CD4-positive, alpha-beta T cell treated with Interleukin-6 at 100 ng/mL for 8 hours (primary cell): ENCODE measurements around the gene OGN.
"Not testable (repeated sequence)": the region's sequence is repeated elsewhere in the genome, so short reads cannot be mapped to it uniquely, and the experiment has no call there.

Source experiments
- DNase-seq: peaks from one replicate; pipeline ENCODE4 v3.0.0-alpha.2; 2020; ENCODE audit warnings: mixed read lengths, low spot score

Gene OGN, protein sequence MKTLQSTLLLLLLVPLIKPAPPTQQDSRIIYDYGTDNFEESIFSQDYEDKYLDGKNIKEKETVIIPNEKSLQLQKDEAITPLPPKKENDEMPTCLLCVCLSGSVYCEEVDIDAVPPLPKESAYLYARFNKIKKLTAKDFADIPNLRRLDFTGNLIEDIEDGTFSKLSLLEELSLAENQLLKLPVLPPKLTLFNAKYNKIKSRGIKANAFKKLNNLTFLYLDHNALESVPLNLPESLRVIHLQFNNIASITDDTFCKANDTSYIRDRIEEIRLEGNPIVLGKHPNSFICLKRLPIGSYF

DNA sequence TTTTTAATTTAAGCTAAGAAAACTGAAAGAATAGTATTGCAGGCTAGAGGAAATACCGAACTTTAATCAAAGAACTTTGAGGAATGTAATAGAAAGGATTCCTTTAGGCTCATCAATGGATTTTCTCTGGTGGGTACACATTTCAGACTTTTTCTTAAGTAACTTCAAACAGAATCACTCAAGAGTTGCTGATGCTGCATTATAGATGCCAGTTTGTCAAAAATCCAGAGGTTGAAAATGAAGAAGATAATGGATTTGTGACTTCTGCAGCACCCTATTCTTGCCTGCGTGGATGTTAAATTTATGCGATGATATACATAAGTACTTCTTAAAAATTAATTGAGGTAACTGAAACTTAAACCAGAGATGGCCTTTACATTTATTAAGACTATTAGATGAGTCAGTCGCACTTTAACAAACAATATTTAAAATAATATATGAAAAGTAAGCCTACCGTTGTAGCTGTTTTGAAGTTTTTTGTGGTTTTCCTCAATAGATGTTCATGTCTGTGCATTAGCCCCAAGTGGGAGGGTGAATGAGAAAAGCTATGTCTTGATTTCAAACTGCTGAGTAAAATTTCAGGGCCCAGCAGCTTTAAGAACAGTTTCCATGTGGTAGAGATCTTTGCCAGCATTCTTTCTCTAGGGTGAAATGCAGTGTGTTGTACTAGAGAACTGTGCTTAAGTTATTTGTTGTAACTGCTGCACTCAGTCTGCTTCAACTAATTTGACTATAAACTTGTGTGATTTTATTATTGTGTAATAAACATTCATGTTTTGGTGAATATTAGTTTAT is at the start of gene OGN:
TSS of gene OGN (minus strand) at position 537 of the 795 bp plus-strand sequence. CDS start 1,171 bp downstream, outside the sequence.
- DNase-seq: no peak

DNA sequence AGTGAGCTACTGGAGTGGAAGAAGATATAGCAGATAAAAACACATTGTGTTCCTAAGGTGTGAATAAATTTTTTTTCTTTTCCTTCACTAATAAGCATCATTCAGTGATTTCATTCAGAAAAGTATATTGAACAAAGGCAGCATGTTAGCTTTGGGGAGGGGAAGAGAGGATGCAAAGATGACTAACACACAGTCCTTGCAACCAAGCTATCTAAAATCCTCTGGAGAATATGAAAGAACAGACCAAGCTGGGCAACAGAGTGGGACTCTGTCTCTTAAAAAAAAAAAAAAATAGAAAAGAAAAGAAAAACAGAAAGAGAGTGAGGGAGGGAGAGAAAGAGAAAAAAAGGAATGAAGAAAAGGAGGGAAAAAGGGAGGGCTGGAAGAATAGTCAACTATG is 42.2 kb upstream of the OGN start:
- DNase-seq: no peak

DNA sequence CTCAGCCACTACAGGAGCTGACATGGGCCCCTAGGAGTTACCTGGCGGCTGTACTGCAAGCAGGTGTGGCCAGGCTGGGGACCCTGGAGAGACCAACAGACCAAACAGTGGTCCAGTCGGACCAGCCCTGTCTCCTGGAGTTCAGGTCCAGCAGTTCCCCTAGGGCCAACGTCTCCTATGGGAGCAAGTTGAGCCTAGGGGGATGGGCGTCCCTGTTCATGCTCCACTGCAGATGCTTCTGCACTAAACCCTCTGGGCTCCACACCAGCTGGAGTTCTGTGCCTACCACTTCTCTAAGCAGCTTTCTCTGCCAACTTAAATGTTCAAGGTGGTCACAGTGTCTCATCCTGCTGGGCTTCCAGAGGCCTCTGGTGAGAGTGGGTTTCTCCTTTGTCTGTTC is 40.5 kb upstream of the OGN start:
- no peak for DNase-seq

DNA sequence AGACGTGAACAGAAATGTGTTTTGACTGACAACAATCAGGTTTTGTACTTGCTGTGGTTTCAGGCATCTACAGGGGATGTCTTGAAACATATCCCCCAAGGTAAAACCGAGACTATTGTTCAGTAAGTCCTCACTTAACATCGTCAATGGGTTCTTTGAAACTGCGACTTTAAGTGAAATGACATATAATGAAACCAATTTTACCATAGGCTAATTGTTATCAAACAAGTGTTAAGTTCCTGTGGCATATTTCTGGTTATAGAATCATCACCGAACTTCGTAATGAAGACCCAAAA is 36.3 kb upstream of the OGN start:
- DNase-seq: no peak

DNA sequence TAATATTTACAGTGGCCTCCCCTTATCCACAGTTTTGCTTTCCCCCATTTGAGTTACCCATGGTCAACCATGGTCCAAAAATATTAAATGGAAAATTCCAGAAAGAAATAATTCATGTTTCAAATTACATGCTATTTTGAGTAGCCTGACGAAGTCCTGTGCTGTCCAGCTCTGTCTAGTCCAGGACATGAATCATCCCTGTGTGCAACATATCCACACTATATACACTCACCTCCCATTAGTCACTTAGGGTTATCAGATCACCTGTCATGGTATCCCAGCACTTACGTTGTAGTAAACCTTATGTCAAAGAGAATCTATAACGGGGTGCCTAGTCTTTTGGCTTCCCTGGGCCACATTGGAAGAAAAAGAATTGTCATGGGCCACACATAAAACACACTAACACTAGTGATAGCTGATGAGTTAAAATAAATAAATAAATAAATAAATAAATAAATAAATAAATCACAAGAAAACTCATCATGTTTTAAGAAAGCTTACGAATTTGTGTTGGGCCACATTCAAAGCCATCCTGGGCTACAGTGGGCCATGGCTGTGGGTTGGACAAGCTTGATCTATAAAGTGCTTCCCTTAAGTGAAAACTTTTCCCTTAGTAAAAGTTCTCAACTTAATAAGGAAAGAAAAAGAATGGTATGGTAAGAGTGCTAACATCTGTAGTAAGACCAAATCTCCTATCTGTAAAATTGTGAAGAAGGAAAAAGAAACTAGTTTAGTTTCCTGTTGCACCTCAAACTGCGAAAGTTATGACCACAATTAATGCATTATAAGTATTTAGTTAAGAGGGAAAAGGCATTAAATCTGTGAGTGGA is 35.8 kb upstream of the OGN start:
- DNase-seq: no peak

DNA sequence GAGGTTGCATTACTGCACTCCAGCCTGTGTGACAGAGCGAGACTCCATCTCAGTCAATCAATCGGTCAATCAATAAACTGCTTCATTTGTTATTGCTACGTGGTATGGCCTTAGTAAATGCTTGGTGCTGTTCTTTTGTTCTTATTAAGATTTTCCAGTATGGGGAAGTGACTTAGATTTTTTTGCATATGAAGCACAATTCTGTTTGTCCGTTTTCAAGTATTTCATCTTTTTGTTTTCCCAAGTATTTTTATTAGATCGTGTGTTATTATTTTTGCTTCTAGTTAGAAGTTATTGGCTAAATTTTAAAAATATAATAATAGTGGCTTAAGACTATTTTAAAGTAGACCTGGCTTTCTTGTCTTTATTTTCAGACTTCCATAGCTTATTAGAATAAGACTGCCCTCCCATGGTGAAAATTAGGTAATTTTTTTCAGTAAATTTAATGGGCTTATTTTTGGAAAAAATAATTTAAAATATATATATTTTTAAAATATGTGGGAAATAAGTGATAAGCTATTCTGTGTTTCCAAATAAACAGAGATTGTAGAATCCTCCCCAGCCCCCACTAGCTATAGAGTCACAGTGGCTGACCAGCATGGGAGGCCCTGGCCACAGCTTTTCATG is 34.6 kb upstream of the OGN start:
- DNase-seq: no peak

DNA sequence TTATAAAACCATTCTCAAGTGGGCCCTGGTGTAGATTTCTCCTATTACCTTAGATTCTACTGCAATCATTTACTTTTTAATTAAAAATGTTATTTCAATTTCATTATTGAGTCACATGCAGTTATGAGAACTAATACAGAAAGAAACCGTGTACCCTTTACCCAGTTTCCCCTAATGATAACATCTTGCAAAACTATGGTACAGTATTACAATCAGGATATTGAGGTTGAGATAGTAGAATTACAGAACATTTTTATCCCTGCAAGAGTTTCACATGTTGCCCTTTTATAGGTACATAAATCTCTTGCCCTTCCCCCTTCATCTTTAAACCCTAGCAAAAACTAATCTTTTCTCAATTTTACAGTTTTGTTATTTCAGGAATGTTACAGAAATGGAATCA is 30.9 kb upstream of the OGN start:
- DNase-seq: no peak

DNA sequence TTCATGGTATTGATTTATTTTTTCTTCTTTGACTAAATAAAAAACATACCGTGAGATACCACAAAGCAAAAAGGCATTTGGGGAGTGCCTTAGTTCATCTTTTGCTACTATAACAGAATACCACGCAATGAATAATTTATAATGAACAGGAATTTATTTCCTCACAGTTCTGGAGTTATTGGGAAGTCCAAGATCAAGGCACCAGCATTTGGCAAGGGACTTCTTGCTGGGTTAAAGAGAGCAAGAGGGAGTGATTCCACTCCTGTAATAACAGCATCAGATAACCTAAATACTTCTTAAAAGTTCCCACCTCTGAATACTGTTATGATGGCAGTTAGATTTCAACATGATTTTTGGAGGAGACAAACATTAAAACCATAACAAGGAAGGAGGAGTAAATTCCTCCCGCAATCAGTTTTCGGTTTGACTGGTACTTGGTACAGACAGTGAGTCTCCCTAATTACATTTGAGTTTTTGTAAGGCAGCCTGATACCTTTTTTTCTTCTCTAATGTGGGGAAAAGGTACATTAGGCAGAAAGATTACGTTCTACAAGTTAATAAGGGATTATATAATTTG is 28.7 kb upstream of the OGN start:
- no peak for DNase-seq

DNA sequence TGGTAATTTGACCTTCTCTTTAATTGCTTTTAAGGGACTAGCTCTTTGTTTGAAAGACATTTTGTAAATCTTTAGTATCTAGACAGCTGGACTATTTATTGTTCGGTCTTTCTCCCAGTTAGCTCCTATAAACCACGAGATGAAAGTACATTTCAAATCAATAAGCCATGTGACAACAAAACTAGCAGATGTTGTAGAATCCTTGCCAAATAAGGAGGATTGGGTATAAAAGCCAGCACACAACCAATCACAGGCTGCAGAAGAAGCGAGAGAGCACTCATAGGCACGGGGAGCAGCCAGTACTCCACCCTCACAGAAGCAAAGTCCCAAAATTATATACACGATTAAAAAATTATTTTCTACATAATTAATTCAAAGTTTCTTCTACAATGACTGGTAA is 28.0 kb upstream of the OGN start:
- DNase-seq: no peak

DNA sequence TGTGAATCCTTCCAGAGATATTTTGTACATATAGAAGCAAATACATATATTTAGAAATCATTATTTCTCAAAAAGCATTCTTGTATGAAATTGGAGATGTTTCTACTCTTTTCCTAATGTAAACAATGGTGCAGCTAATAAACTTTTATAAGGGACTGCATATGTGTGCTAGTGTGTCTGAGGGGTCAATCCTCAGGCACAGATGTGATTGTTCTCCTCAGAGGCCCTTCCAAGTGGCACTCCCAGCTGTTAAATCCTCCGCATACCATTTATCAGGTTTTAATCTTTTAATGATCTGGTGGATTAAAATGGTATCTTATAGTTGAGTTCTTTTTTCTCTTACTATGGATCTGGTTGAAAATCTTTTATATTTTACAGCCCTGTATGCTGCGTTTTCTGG is 25.5 kb upstream of the OGN start:
- no peak for DNase-seq

DNA sequence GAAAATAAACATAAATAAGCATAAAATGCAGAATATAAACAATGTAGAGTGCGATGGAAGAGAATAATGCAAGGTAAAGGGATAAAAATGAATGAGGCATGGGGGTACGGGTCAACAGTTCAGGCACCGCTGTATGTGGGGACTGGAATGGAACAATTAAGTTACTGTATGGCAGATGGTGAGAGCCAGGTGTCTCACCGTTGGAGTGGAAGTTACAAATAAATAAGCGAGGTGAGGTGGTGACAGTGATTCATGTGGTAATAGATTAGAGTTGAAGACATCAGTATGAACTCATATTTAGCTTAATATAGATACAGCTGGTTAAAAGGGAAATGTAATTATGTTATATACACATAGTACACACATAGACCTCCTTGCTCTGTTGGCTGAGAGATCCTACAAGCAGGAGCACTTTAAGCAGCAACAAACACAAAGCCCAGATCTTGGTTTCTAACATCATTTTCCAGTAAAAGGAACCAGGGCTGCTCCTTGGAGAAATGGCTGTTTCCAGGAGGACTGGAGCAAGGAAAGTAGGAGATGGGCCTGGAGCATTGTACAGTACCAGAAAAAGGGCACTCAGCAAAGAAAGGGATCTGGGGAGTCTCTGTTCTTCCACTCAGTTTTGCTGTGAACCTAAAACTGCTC is 22.2 kb upstream of the OGN start:
- DNase-seq: no peak

DNA sequence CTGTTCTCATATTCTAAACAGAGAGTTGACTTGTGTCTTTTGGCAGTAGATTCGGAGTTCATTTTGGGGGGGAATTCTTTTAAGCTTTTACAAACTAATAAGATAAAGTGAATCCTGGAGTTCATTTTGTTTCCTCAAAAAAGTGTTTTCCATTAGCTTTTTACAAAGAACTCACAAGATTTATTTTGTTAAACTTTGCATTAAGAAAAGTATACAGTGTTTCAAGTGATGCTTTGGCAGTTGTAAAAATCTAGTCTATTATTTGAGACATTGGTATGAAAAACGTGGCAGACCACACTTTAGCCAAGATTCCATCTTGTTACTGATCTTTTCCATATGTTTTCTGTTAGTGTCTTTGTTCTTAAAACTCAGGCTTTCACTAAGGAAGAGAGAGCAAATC is 21.1 kb upstream of the OGN start:
- no peak for DNase-seq

DNA sequence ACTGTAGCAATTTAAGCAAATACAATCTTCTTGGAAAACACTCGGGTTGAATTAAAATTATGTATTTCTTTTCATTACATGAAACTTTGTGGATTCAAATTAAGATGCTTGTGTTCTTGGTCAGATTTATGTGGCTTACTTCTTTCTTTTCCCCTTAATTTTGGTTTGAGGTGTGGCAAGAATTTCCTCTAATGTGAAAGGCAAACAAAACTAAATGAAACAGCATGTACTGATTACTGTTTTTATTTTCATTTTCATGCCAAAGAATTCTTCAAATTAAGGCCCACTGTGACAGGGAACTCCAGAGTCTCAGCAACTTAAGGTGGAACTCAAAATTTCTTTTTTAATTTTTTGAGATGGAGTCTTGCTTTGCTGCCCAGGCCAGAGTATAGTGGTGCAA is 20.0 kb upstream of the OGN start, which contains the start of gene OMD:
TSS of gene OMD (minus strand) at position 132 of the 400 bp plus-strand sequence. CDS start 6,913 bp downstream, outside the sequence.
- no peak for DNase-seq

DNA sequence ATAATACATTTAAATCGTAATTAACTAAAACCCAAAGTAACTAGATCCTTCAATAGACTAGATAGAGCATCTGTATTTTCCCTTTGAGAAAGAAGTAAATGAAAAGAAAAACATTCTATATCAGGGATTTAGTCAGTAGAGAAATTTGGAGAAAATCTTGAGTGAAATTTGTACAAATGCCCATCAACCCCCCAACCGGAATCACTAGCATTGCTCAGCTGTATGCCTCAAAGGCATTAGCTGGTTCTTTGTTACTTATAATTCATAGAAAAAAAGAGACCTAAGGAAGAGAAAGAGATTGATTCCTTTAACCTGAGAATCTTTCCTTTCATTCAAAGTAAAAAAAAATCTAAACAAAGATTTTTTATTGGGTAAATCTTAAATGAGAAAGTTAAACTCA is 19.2 kb upstream of the OGN start:
- no peak for DNase-seq

DNA sequence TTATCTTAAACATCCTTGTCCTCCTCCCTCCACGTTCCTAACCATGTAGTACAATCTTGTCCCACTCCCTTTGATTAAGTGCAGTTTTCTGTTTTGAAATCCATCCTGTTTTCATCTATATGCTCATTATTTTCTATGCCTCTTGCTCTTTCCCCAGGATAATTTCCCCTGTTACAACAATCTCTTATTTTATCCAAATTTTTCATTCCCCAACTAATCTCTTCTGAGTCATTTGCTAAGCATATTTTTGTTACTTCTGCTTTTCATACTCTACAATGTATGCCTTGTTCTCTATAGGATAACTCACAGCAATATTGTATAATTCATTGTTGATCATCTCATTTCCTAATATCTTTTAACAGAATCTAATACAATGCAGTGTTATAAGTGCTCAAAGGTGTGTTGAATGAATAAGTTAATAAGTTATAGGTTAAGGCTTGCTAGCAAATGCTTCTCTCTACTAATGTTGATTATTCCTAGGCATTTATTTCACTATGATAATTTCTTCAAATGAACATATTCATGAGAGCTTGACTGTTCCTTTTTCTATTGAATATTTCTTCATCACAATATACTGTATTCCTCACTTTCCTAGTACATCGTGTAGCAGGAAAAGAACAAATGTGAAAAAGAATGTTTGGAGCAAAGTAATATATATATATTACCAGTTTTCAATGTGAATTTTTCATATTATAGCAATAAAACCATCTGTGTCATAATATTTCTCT is 18.4 kb upstream of the OGN start:
- no peak for DNase-seq

DNA sequence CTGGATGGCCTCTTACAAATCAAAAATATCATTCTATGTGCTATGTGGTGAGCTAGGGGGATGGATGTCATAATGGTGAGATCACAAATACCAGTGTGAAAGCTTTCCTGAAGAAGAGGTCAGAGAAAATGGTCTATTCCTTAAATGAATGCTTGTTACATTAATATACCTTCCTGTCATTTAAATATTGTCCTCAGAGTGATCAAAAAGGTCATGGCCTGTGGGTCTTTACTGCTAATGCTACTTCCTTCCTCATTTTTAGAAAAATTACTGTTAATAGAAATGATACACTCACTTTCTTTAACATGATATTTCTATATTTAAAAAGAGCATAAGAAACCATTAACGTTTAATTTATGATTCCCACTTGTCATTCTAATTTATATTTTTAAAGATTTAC is 10.2 kb upstream of the OGN start:
- DNase-seq: no peak

DNA sequence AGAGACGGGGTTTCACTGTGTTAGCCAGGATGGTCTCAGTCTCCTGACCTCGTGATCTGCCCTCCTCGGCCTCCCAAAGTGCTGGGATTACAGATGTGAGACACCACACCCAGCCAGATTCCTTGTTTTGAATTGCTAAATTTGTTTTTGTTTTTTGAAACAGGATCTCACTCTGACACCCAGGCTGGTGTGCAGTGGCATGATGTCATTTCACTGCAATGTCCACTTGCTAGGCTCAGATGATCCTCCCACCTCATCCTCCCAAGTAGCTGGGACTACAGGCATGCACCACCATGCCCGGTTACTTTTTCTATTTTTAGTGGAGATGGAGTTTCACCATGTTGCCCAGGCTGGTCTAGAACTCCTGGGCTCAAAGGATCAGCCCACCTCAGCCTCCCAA is 6.8 kb upstream of the OGN start:
- DNase-seq: not testable (repeated sequence)

DNA sequence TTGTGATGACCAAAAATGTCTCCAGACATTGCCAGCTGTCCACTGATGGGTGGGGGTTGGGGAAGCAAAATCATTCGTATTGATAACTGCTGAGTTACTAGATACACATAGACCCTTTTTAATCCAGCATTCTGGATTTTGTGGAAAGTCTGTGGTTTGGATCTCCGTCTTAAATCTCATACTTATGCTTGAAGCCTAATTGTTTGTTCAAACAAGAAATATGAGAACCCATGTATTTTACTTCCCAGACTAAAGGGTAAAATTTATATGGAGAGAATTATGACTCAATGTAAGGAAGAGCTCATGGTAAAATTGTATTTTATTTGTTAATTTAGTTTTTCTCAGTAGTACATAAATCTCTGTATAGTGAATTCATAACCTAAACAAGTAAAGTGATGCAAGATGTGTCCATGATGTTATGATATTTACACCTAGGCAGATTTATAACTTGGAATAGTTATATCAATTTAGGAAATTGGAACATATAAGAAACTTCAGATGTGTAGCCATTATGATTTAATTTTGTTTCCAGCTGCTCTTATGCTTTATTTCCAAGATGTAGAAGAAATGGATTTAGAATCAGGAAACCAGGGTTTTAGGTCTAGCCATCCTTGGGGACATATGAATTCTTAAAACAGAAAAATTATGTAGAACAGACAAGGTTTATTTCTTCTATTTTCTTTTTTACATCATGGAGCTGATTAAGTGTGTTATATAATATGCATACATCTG is 4.5 kb upstream of the OGN start:
- DNase-seq: no peak

DNA sequence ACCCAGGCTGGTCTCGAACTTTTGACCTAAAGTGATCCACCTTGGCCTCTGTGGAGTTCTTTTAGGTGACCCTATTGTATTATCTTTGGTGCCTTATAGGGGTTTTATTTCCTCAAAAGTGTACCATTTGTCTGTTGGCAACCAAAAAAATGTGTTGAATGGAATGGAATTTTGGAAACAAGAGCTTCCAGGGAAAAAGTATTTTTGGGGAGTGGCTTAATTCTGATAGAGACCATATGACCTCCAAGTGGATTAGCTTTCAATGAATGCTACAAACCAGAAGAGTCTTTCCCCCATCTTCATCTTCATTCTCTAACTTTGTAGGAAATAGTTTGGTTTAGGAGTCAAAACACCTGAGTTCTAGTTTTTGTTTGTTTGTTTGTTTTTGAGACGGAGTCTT is 3.4 kb upstream of the OGN start:
- DNase-seq: no peak

DNA sequence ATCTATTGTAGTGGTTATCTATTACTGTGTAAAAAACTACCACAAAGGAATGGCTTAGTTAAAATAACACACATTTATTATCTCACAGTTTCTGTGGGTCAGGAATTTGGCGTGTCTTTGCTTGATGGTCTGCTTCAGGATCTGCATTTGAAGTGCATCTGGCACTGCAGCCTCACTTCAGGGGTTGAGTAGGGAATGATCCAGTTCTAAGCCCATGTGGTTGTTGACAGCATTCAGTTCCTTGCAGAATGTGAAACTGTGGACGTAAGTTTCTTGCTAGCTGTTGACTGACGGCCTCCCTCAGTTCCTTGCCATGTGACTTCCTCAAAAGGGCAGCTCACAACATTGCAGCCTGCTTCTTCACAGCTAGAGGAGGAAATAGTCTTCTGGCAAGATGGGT is 2.1 kb upstream of the OGN start:
- peak; percentile 53 for DNase-seq
